Heart left ventricle (tissue), 13 donors: ENCODE data around the gene ZNF536.

Experiments
- CTCF ChIP-seq, 12 donors: fragments of 200-600 bp; sonication (generic) in 4 of 12; IDR thresholded peaks; one replicate each; pipeline versions ENCODE4 v1.5.0 to v1.8.0; 2018 to 2022; ENCODE audit warnings: antibody characterized with exemption in 12 of 12, mild to moderate bottlenecking in 5 of 12
- POLR2A ChIP-seq, 2 donors: fragments of 450-650 bp; IDR thresholded peaks; one replicate each; pipeline ENCODE4 v1.6.1; 2017; ENCODE audit warnings: antibody characterized with exemption in 2 of 2, mild to moderate bottlenecking in 2 of 2, moderate library complexity in 2 of 2
- donor health status: ischemic (EF 13 %, LVEDD 7.1; RV severe dilation, severe dysfunction).
- donor health status: DM: no; HTN: yes; CAD: no.
- donor health status: DM: no; HTN: no; CAD: no.
- donor health status: ischemic (EF 25% LVEDD 6.9; RV normal size, moderate dysfunction).
- donor health status: ischemic (EF 25% LVEDD 5.7; RV mildly dilated, moderate dysfunction).
- donor health status: ischemic (EF 35%, LVEDD 5.7; RV mildly dilated, moderate dysfunction).
- donor health status: nonischemic (EF 11% LVEDD 7.7; RV severe dilation, severe dysfunction).
- donor health status: DM: yes; HTN: yes; CAD: no.
- donor health status: PGD.
- donor health status: ischemic (EF 29% LVEDD 5.4; RV normal size, mild dysfunction).
- donor health status: nonischemic (EF 23%, LVEDD 6.1; RV moderate dilation, normal function).

- no peak for TF ChIP-seq CTCF (IDR thresholded peaks at IDR 0.05)
- no peak for TF ChIP-seq POLR2A (IDR thresholded peaks at IDR 0.05)
These were observed 77.0 kb downstream of the ZNF536 start for GRCh38 chr19:30449078-30449590.
